ENCODE results near the gene NPPA.

DNA sequence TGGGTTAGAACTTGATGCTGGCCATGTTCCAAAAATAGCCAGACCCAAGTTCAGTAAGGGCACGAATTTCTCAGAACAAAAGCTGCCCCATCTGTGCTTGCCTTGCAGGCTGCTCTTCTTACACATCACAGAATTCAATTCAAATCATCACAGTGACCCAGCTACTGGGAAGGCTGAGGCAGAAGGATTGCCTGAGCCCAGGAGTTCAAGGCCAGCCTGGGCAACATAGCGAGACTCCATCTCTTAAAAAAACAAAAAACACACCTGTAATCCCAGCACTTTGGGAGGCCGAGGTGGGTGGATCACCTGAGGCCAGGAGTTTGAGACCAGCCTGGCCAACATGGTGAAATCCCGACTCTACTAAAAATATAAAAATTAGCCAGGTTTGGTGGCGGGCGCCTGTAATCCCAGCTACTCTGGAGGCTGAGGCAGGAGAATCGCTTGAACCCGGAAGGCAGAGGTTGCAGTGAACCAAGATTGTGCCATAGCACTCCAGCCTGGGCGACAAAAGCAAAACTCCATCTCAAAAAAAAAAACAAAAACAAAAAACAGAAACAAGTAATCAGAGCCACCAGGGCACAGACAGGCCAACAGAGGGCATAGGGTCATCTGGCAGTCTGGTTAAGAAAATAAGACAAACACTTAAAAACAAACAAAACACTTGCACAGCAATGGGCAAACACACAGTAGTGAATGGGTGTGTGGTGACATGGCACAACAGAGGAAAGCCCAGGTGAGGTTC lies 43.5 kb downstream of the NPPA start:
- TF ChIP-seq, protein P1, sequence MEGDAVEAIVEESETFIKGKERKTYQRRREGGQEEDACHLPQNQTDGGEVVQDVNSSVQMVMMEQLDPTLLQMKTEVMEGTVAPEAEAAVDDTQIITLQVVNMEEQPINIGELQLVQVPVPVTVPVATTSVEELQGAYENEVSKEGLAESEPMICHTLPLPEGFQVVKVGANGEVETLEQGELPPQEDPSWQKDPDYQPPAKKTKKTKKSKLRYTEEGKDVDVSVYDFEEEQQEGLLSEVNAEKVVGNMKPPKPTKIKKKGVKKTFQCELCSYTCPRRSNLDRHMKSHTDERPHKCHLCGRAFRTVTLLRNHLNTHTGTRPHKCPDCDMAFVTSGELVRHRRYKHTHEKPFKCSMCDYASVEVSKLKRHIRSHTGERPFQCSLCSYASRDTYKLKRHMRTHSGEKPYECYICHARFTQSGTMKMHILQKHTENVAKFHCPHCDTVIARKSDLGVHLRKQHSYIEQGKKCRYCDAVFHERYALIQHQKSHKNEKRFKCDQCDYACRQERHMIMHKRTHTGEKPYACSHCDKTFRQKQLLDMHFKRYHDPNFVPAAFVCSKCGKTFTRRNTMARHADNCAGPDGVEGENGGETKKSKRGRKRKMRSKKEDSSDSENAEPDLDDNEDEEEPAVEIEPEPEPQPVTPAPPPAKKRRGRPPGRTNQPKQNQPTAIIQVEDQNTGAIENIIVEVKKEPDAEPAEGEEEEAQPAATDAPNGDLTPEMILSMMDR (IDR thresholded peaks at IDR 0.05) = peak in 1 of 4 donors; percentile 21
- peak; percentile 48 for TF ChIP-seq POLR2A (IDR thresholded peaks at IDR 0.05)
